ENCODE data around the gene ANLN. TPM values are rescaled to one million over a fixed set of nuclear protein-coding genes. Genes with fewer than 3 reads are reported as not detected.
"Not testable (repeated sequence)": the region's sequence is repeated elsewhere in the genome, so short reads cannot be mapped to it uniquely, and the experiment has no call there.

ANLN gene
- total and polyA plus RNA-seq, 2 donors from 2014 or later = 0.17 to 1.2 TPM

GRCh38 chr7:36475381-36475780, 85.7 kb downstream of the ANLN start:
- Histone ChIP-seq H3K9me3 (ENCODE audit: control insufficient read depth in 2 of 3, insufficient read depth in 1 of 3, low read length in 3 of 3) (no peaks in the 10 kb centered on the region), H3K27ac (ENCODE audit: low read depth in 2 of 2, low read length in 2 of 2) (no peak overlapping the region), H3K9ac (ENCODE audit: low read length in 3 of 3) (no peak overlapping the region), H3K27me3 (ENCODE audit: control insufficient read depth, insufficient read depth, low read length) (no peaks in the 10 kb centered on the region), H3K36me3 (ENCODE audit: control insufficient read depth in 2 of 3, insufficient read depth in 3 of 3, low read length in 3 of 3) (no peaks in the 10 kb centered on the region), H3K4me1 (ENCODE audit: control insufficient read depth in 2 of 3, insufficient read depth in 2 of 3, low read depth in 1 of 3, low read length in 3 of 3) (no peaks in the 10 kb centered on the region), H3K4me3 (ENCODE audit: low read length in 3 of 3) (no peak overlapping the region)
- FAIRE-seq = no peak
- TF ChIP-seq CTCF (IDR thresholded peaks at IDR 0.05; ENCODE audit: borderline replicate concordance, extremely low read depth, insufficient read depth) = no peak
- intact Hi-C loops (cut with DNase I) = no loop called here
- no peak for DNase-seq

- no peak for TF ChIP-seq CTCF (IDR thresholded peaks at IDR 0.05; ENCODE audit: borderline replicate concordance, extremely low read depth, insufficient read depth)
- Histone ChIP-seq H3K4me1 (ENCODE audit: control insufficient read depth in 2 of 3, insufficient read depth in 2 of 3, low read depth in 1 of 3, low read length in 3 of 3) (no peaks in the 10 kb centered on the region), H3K27ac (ENCODE audit: low read depth in 2 of 2, low read length in 2 of 2) (no peak overlapping the region), H3K27me3 (ENCODE audit: control insufficient read depth, insufficient read depth, low read length) (no peaks in the 10 kb centered on the region), H3K9me3 (ENCODE audit: control insufficient read depth in 2 of 3, insufficient read depth in 1 of 3, low read length in 3 of 3) (no peaks in the 10 kb centered on the region), H3K36me3 (ENCODE audit: control insufficient read depth in 2 of 3, insufficient read depth in 3 of 3, low read length in 3 of 3) (no peaks in the 10 kb centered on the region), H3K4me3 (ENCODE audit: low read length in 3 of 3) (no peak overlapping the region), H3K9ac (ENCODE audit: low read length in 3 of 3) (no peak overlapping the region)
- no peak for DNase-seq
- no peak for FAIRE-seq
- intact Hi-C loops (cut with DNase I) = no loop called here
Measured at GRCh38 chr7:36478745-36479144, 89.1 kb downstream of the ANLN start.

- H3K27me3 ChIP-seq (ENCODE audit: control insufficient read depth, insufficient read depth, low read length); intact Hi-C loops (cut with DNase I); H3K27ac ChIP-seq (ENCODE audit: low read depth in 2 of 2, low read length in 2 of 2); H3K4me3 ChIP-seq (ENCODE audit: low read length in 3 of 3); DNase-seq; H3K9ac ChIP-seq (ENCODE audit: low read length in 3 of 3); FAIRE-seq; H3K36me3 ChIP-seq (ENCODE audit: control insufficient read depth in 2 of 3, insufficient read depth in 3 of 3, low read length in 3 of 3); H3K9me3 ChIP-seq (ENCODE audit: control insufficient read depth in 2 of 3, insufficient read depth in 1 of 3, low read length in 3 of 3); H3K4me1 ChIP-seq (ENCODE audit: control insufficient read depth in 2 of 3, insufficient read depth in 2 of 3, low read depth in 1 of 3, low read length in 3 of 3): not testable (repeated sequence)
Measured at GRCh38 chr7:36483853-36484252, 94.2 kb downstream of the ANLN start.

GRCh38 chr7:36484265-36484664, 94.6 kb downstream of the ANLN start:
- no peaks in the 10 kb centered on the region for H3K9me3 ChIP-seq (ENCODE audit: control insufficient read depth in 2 of 3, insufficient read depth in 1 of 3, low read length in 3 of 3)
- H3K27me3 ChIP-seq (ENCODE audit: control insufficient read depth, insufficient read depth, low read length) = no peaks in the 10 kb centered on the region
- DNase-seq = no peak
- no peaks in the 10 kb centered on the region for H3K4me1 ChIP-seq (ENCODE audit: control insufficient read depth in 2 of 3, insufficient read depth in 2 of 3, low read depth in 1 of 3, low read length in 3 of 3)
- H3K9ac ChIP-seq (ENCODE audit: low read length in 3 of 3) = no peak overlapping the region
- intact Hi-C loops (cut with DNase I) = no loop called here
- no peak for FAIRE-seq
- no peak overlapping the region for H3K4me3 ChIP-seq (ENCODE audit: low read length in 3 of 3)
- no peak overlapping the region for H3K27ac ChIP-seq (ENCODE audit: low read depth in 2 of 2, low read length in 2 of 2)
- no peaks in the 10 kb centered on the region for H3K36me3 ChIP-seq (ENCODE audit: control insufficient read depth in 2 of 3, insufficient read depth in 3 of 3, low read length in 3 of 3)
- no peak for TF ChIP-seq CTCF (IDR thresholded peaks at IDR 0.05; ENCODE audit: borderline replicate concordance, extremely low read depth, insufficient read depth)

All from kidney (tissue), 14 donors.